ENCODE results near the gene NCBP2L.

The NCBP2L gene

DNA sequence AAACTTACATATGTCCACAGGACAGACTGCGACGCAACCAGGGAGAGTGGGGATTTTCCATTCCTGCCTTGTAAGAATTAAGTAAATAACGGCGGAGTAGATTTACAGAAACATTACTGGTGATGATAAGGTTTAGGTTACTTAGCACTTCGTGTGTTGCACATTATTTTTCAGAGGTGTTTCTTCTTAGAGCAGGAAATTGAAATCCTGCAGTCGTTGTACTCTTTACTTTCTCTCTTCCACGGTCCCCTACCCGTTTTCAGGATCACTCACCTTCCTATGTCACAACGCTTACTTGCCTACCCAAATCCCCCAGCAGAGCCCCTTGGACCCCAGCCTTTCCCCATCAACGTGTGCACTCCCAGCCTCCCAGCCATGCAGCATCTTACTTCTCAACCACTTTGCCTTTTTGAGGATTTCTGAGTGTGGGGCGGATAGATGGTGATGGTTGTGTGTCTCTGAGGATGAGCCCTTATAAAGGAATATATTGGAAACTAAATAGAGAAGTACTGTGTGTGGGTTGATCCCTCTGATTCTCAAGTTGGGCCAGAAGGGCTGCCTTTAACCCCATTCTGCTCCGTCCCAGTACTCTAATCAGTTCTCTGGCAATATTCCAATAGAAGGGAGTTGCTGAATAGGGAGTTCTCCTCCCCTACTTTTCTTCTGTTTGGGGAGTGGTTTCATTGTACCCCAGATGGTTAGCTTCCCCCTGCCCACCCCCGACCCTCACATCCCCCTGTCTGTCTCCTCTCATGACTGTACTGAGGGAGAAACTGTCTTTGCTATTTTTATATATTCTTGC lies 49.7 kb downstream of the NCBP2L start:
- H3K4me1 ChIP-seq (ENCODE audit: control insufficient read depth in 2 of 2, insufficient read depth in 1 of 2, low read depth in 1 of 2, low read length in 2 of 2): no peaks in the 10 kb centered on the region

DNA sequence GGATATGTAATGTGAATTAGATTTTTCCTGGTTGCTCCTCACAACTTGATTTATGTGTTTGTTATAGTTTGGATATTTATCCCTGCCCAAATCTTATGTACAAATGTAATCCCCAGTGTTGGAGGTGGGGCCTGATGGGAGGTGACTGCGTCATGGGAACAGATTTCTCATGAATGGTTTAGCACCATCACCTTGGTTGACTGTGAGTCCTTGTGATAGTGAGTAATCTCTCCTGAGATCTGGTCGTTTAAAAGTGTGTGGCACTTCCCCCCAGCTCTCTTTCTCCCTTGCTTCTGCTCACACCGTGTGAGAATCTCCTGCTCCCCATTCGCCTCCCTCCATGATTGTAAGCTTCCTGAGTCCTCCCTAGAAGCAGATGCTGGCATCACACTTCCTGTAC lies 50.3 kb downstream of the NCBP2L start:
- Histone ChIP-seq H3K36me3 (replicated peaks in 1 of 2; ENCODE audit: control insufficient read depth in 2 of 2, insufficient read depth in 2 of 2, low read length in 2 of 2) (no peaks in the 10 kb centered on the region), H2BK15ac (ENCODE audit: low read length) (no peak overlapping the region), H2AK5ac (ENCODE audit: low read depth, low read length) (no peak overlapping the region), H3K79me1 (ENCODE audit: low read depth, low read length) (no peaks in the 10 kb centered on the region), H3K4ac (ENCODE audit: low read length) (no peak overlapping the region), H3K18ac (ENCODE audit: low read length) (no peak overlapping the region), H3K27me3 (ENCODE audit: control insufficient read depth in 3 of 3, insufficient read depth in 3 of 3, low read depth in 1 of 3, low read length in 3 of 3) (peaks cover 0 to 52% (median 2%) of the 10 kb centered on the region in 3 experiments), H4K91ac (ENCODE audit: low read depth, low read length, poor library complexity) (no peak overlapping the region), H3K9ac (ENCODE audit: low read depth, low read length, poor library complexity) (no peak overlapping the region), H2BK12ac (ENCODE audit: low read length) (no peak overlapping the region), H3K14ac (ENCODE audit: low read length) (no peak overlapping the region), H2AFZ (ENCODE audit: low read length) (no peak overlapping the region), H3K9me3 (replicated peaks in 1 of 2; ENCODE audit: control insufficient read depth in 2 of 2, insufficient read depth in 1 of 2, low read depth in 1 of 2, low read length in 2 of 2) (no peaks in the 10 kb centered on the region), H2BK5ac (ENCODE audit: low read length) (no peak overlapping the region), H3K4me3 (ENCODE audit: low read length in 2 of 2) (no peak overlapping the region), H3K4me2 (ENCODE audit: insufficient read depth, low read length, poor library complexity, severe bottlenecking) (no peak overlapping the region), H4K8ac (ENCODE audit: low read depth, low read length) (no peak overlapping the region), H3K4me1 (ENCODE audit: control insufficient read depth in 2 of 2, insufficient read depth in 1 of 2, low read depth in 1 of 2, low read length in 2 of 2) (no peaks in the 10 kb centered on the region), H2BK120ac (ENCODE audit: low read depth, low read length) (no peak overlapping the region), H3K23ac (ENCODE audit: low read depth, low read length, poor library complexity) (no peak overlapping the region), H3K27ac (replicated peaks; ENCODE audit: low read length) (no peak overlapping the region)
- DNase-seq (ENCODE audit: low spot score): no peak
- WGBS, 2 donors (ENCODE audit: extremely low coverage in 2 of 2, insufficient read length in 2 of 2, insufficient replicate concordance in 1 of 2): no CpG with 5 or more reads among the region's 4 CpGs

More for the DNA sequence above, 49.7 kb downstream of the NCBP2L start:
- no peak overlapping the region for H3K9ac ChIP-seq (ENCODE audit: low read depth, low read length, poor library complexity)
- no peak overlapping the region for H2AK5ac ChIP-seq (ENCODE audit: low read depth, low read length)
- no peaks in the 10 kb centered on the region for H3K9me3 ChIP-seq (replicated peaks in 1 of 2; ENCODE audit: control insufficient read depth in 2 of 2, insufficient read depth in 1 of 2, low read depth in 1 of 2, low read length in 2 of 2)
- no peaks in the 10 kb centered on the region for H3K79me1 ChIP-seq (ENCODE audit: low read depth, low read length)
- H3K4me3 ChIP-seq (ENCODE audit: low read length in 2 of 2): peak overlapping the region in 1 of 2 donors; percentile 26
- no peak overlapping the region for H3K23ac ChIP-seq (ENCODE audit: low read depth, low read length, poor library complexity)
- no CpG with 5 or more reads among the region's 13 CpGs for WGBS, 2 donors (ENCODE audit: extremely low coverage in 2 of 2, insufficient read length in 2 of 2, insufficient replicate concordance in 1 of 2)
- no peak overlapping the region for H3K27ac ChIP-seq (replicated peaks; ENCODE audit: low read length)
- H2AFZ ChIP-seq (ENCODE audit: low read length): peak overlapping the region; percentile 87
- H3K18ac ChIP-seq (ENCODE audit: low read length): no peak overlapping the region
- DNase-seq (ENCODE audit: low spot score): no peak
- no peak overlapping the region for H4K91ac ChIP-seq (ENCODE audit: low read depth, low read length, poor library complexity)
- no peak overlapping the region for H2BK15ac ChIP-seq (ENCODE audit: low read length)
- H3K4ac ChIP-seq (ENCODE audit: low read length): no peak overlapping the region
- H3K14ac ChIP-seq (ENCODE audit: low read length): no peak overlapping the region
- H4K8ac ChIP-seq (ENCODE audit: low read depth, low read length): no peak overlapping the region
- H2BK5ac ChIP-seq (ENCODE audit: low read length): no peak overlapping the region
- H3K36me3 ChIP-seq (replicated peaks in 1 of 2; ENCODE audit: control insufficient read depth in 2 of 2, insufficient read depth in 2 of 2, low read length in 2 of 2): no peaks in the 10 kb centered on the region
- H3K4me2 ChIP-seq (ENCODE audit: insufficient read depth, low read length, poor library complexity, severe bottlenecking): peak overlapping the region; percentile 2
- H3K27me3 ChIP-seq (ENCODE audit: control insufficient read depth in 3 of 3, insufficient read depth in 3 of 3, low read depth in 1 of 3, low read length in 3 of 3): peaks cover 0 to 50% (median 2%) of the 10 kb centered on the region in 3 experiments
- H2BK12ac ChIP-seq (ENCODE audit: low read length): no peak overlapping the region
- no peak overlapping the region for H2BK120ac ChIP-seq (ENCODE audit: low read depth, low read length)

DNA sequence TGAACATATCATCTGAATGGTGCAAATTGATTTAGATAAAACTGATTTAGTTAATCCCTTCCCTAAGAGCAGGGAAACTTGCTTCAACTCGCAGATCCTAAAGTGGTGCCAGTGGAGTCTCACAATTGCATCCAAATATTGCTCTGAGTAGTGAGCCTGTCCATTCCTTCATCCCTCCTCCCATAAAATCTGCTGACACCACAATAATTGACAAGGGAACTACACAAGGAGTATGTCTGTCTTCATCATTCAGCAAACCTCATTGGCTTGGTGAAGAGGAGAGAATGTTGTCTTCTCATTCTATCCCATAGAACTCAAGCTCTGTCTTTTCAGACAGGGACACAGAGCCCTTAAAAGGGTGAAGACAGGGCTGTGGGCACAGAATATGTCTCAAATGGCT lies 52.3 kb downstream of the NCBP2L start:
- Histone ChIP-seq H2AFZ (ENCODE audit: low read length) (no peak overlapping the region), H3K14ac (ENCODE audit: low read length) (no peak overlapping the region)
- no CpG with 5 or more reads among the region's 1 CpG for WGBS, 2 donors (ENCODE audit: extremely low coverage in 2 of 2, insufficient read length in 2 of 2, insufficient replicate concordance in 1 of 2)

DNA sequence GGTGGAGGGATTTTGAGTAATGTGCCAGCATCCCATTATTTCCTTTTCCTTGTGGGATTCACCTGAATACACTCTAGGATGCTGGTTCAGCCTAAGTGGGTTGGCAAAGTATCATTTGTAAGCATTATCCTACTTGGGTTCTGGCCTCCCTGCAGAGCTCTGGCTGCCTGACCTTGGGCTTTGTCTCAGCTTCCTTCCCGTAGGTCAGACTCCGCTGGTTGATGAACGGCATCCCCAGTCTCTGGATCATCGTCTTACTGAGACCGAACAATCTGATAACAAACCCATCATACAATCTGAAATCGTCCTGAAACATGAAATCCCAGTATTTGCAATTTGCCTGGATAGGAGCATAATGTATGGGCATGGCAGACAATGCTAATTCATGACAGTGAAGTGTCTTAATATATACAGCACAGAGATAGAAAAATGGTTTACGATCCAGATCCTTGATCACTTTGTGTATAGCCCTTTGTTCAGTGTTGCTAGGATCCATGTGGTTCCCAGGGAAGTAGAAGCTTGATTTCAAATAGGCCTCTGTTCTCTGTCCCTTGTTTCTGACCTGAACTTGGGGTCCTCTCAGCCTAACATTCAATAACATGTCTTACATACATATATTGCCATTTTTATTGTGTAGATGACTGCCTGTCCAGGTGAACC lies 53.7 kb downstream of the NCBP2L start:
- Histone ChIP-seq H3K27ac (replicated peaks; ENCODE audit: low read length) (no peak overlapping the region), H2AK5ac (ENCODE audit: low read depth, low read length) (no peak overlapping the region), H3K4me1 (ENCODE audit: control insufficient read depth in 2 of 2, insufficient read depth in 1 of 2, low read depth in 1 of 2, low read length in 2 of 2) (no peaks in the 10 kb centered on the region), H3K9me3 (replicated peaks in 1 of 2; ENCODE audit: control insufficient read depth in 2 of 2, insufficient read depth in 1 of 2, low read depth in 1 of 2, low read length in 2 of 2) (no peaks in the 10 kb centered on the region), H3K4me3 (ENCODE audit: low read length in 2 of 2) (no peak overlapping the region), H3K14ac (ENCODE audit: low read length) (no peak overlapping the region), H2BK15ac (ENCODE audit: low read length) (no peak overlapping the region), H3K27me3 (ENCODE audit: control insufficient read depth in 3 of 3, insufficient read depth in 3 of 3, low read depth in 1 of 3, low read length in 3 of 3) (peaks cover 0 to 27% (median 0%) of the 10 kb centered on the region in 3 experiments), H2AFZ (ENCODE audit: low read length) (no peak overlapping the region), H4K8ac (ENCODE audit: low read depth, low read length) (no peak overlapping the region), H3K9ac (ENCODE audit: low read depth, low read length, poor library complexity) (no peak overlapping the region), H3K36me3 (replicated peaks in 1 of 2; ENCODE audit: control insufficient read depth in 2 of 2, insufficient read depth in 2 of 2, low read length in 2 of 2) (no peaks in the 10 kb centered on the region), H4K91ac (ENCODE audit: low read depth, low read length, poor library complexity) (no peak overlapping the region), H3K4me2 (ENCODE audit: insufficient read depth, low read length, poor library complexity, severe bottlenecking) (no peak overlapping the region), H2BK12ac (ENCODE audit: low read length) (no peak overlapping the region), H3K18ac (ENCODE audit: low read length) (no peak overlapping the region), H3K23ac (ENCODE audit: low read depth, low read length, poor library complexity) (no peak overlapping the region), H3K4ac (ENCODE audit: low read length) (no peak overlapping the region), H2BK5ac (ENCODE audit: low read length) (no peak overlapping the region), H3K79me1 (ENCODE audit: low read depth, low read length) (no peaks in the 10 kb centered on the region), H2BK120ac (ENCODE audit: low read depth, low read length) (no peak overlapping the region)
- no CpG with 5 or more reads among the region's 7 CpGs for WGBS, 2 donors (ENCODE audit: extremely low coverage in 2 of 2, insufficient read length in 2 of 2, insufficient replicate concordance in 1 of 2)
- DNase-seq (ENCODE audit: low spot score): no peak

More for the DNA sequence above, 52.3 kb downstream of the NCBP2L start:
- Histone ChIP-seq H3K27ac (replicated peaks; ENCODE audit: low read length) (no peak overlapping the region), H4K8ac (ENCODE audit: low read depth, low read length) (no peak overlapping the region), H3K4me1 (ENCODE audit: control insufficient read depth in 2 of 2, insufficient read depth in 1 of 2, low read depth in 1 of 2, low read length in 2 of 2) (no peaks in the 10 kb centered on the region), H3K4me2 (ENCODE audit: insufficient read depth, low read length, poor library complexity, severe bottlenecking) (no peak overlapping the region), H4K91ac (ENCODE audit: low read depth, low read length, poor library complexity) (no peak overlapping the region), H2BK15ac (ENCODE audit: low read length) (no peak overlapping the region), H3K9me3 (replicated peaks in 1 of 2; ENCODE audit: control insufficient read depth in 2 of 2, insufficient read depth in 1 of 2, low read depth in 1 of 2, low read length in 2 of 2) (no peaks in the 10 kb centered on the region), H3K4ac (ENCODE audit: low read length) (no peak overlapping the region), H2BK120ac (ENCODE audit: low read depth, low read length) (no peak overlapping the region), H3K18ac (ENCODE audit: low read length) (no peak overlapping the region), H3K9ac (ENCODE audit: low read depth, low read length, poor library complexity) (no peak overlapping the region), H3K23ac (ENCODE audit: low read depth, low read length, poor library complexity) (no peak overlapping the region), H3K27me3 (ENCODE audit: control insufficient read depth in 3 of 3, insufficient read depth in 3 of 3, low read depth in 1 of 3, low read length in 3 of 3) (peaks cover 0 to 37% (median 2%) of the 10 kb centered on the region in 3 experiments), H2AK5ac (ENCODE audit: low read depth, low read length) (no peak overlapping the region), H2BK12ac (ENCODE audit: low read length) (no peak overlapping the region), H3K4me3 (ENCODE audit: low read length in 2 of 2) (no peak overlapping the region), H2BK5ac (ENCODE audit: low read length) (no peak overlapping the region), H3K79me1 (ENCODE audit: low read depth, low read length) (no peaks in the 10 kb centered on the region), H3K36me3 (replicated peaks in 1 of 2; ENCODE audit: control insufficient read depth in 2 of 2, insufficient read depth in 2 of 2, low read length in 2 of 2) (no peaks in the 10 kb centered on the region)
- no peak for DNase-seq (ENCODE audit: low spot score)
